ENCODE measurements around the gene WDFY4.

WDFY4 gene

GRCh38 chr10:48767373-48768143 is 82.9 kb downstream of the WDFY4 start:
- no peak for DNase-seq (ENCODE audit: low read depth, low spot score)
- no peak overlapping the region for H3K27ac ChIP-seq

- DNase-seq (ENCODE audit: low read depth, low spot score), result no peak
- H3K27ac ChIP-seq, result no peak overlapping the region
Measured at GRCh38 chr10:48768144-48768766, 83.6 kb downstream of the WDFY4 start.

- H3K27ac ChIP-seq, result no peak overlapping the region
- DNase-seq (ENCODE audit: low read depth, low spot score), result no peak
Measured at GRCh38 chr10:48768926-48769325, 84.3 kb downstream of the WDFY4 start.

- H3K27ac ChIP-seq, result no peak overlapping the region
- no peak for DNase-seq (ENCODE audit: low read depth, low spot score)
Measured at GRCh38 chr10:48769706-48770435, 85.2 kb downstream of the WDFY4 start.

- no peak overlapping the region for H3K27ac ChIP-seq
- no peak for DNase-seq (ENCODE audit: low read depth, low spot score)
Measured at GRCh38 chr10:48770561-48771089, 86.0 kb downstream of the WDFY4 start.

GRCh38 chr10:48771234-48771633 is 86.6 kb downstream of the WDFY4 start:
- no peak for DNase-seq (ENCODE audit: low read depth, low spot score)
- H3K27ac ChIP-seq, result no peak overlapping the region

- H3K27ac ChIP-seq, result no peak overlapping the region
Measured at GRCh38 chr10:48772059-48772458, 87.4 kb downstream of the WDFY4 start.

GRCh38 chr10:48773580-48773979 is 88.9 kb downstream of the WDFY4 start:
- H3K27ac ChIP-seq, result no peak overlapping the region
- no peak for DNase-seq (ENCODE audit: low read depth, low spot score)

More at GRCh38 chr10:48772059-48772458, 87.4 kb downstream of the WDFY4 start:
- no peak for DNase-seq (ENCODE audit: low read depth, low spot score)

- no peak overlapping the region for H3K27ac ChIP-seq
- DNase-seq (ENCODE audit: low read depth, low spot score), result no peak
Measured at GRCh38 chr10:48774416-48775205, 89.9 kb downstream of the WDFY4 start.

GRCh38 chr10:48775206-48775517 is 90.5 kb downstream of the WDFY4 start:
- no peak for DNase-seq (ENCODE audit: low read depth, low spot score)
- no peak overlapping the region for H3K27ac ChIP-seq

- no peak overlapping the region for H3K27ac ChIP-seq
- DNase-seq (ENCODE audit: low read depth, low spot score), result no peak
Measured at GRCh38 chr10:48776005-48776522, 91.4 kb downstream of the WDFY4 start.

GRCh38 chr10:48776528-48776927 is 91.9 kb downstream of the WDFY4 start:
- no peak for DNase-seq (ENCODE audit: low read depth, low spot score)
- no peak overlapping the region for H3K27ac ChIP-seq

- no peak for DNase-seq (ENCODE audit: low read depth, low spot score)
- no peak overlapping the region for H3K27ac ChIP-seq
Measured at GRCh38 chr10:48777110-48777509, 92.4 kb downstream of the WDFY4 start.

GRCh38 chr10:48778193-48778857 is 93.7 kb downstream of the WDFY4 start:
- DNase-seq (ENCODE audit: low read depth, low spot score), result no peak
- no peak overlapping the region for H3K27ac ChIP-seq

GRCh38 chr10:48779077-48779476 is 94.4 kb downstream of the WDFY4 start:
- H3K27ac ChIP-seq, result no peak overlapping the region
- no peak for DNase-seq (ENCODE audit: low read depth, low spot score)

GRCh38 chr10:48779546-48780152 is 95.0 kb downstream of the WDFY4 start:
- no peak for DNase-seq (ENCODE audit: low read depth, low spot score)
- H3K27ac ChIP-seq, result no peak overlapping the region

- DNase-seq (ENCODE audit: low read depth, low spot score), result no peak
- no peak overlapping the region for H3K27ac ChIP-seq
Measured at GRCh38 chr10:48780341-48780740, 95.7 kb downstream of the WDFY4 start.

GRCh38 chr10:48782386-48782785 is 97.7 kb downstream of the WDFY4 start:
- no peak overlapping the region for H3K27ac ChIP-seq
- DNase-seq (ENCODE audit: low read depth, low spot score), result no peak

GRCh38 chr10:48784031-48784430 is 99.4 kb downstream of the WDFY4 start:
- no peak overlapping the region for H3K27ac ChIP-seq
- DNase-seq (ENCODE audit: low read depth, low spot score), result no peak

Measured in epithelial cell of prostate (primary cell).